ENCODE data around the gene SVIL. TPM values are rescaled to one million over a fixed set of nuclear protein-coding genes. Genes with fewer than 3 reads are reported as not detected.
A peak's percentile ranks its signal among the peaks of the same experiment; 100 is the strongest.

SVIL gene
- total and polyA plus RNA-seq, 11 donors: 95.2 to 589 (median 355) TPM

DNA sequence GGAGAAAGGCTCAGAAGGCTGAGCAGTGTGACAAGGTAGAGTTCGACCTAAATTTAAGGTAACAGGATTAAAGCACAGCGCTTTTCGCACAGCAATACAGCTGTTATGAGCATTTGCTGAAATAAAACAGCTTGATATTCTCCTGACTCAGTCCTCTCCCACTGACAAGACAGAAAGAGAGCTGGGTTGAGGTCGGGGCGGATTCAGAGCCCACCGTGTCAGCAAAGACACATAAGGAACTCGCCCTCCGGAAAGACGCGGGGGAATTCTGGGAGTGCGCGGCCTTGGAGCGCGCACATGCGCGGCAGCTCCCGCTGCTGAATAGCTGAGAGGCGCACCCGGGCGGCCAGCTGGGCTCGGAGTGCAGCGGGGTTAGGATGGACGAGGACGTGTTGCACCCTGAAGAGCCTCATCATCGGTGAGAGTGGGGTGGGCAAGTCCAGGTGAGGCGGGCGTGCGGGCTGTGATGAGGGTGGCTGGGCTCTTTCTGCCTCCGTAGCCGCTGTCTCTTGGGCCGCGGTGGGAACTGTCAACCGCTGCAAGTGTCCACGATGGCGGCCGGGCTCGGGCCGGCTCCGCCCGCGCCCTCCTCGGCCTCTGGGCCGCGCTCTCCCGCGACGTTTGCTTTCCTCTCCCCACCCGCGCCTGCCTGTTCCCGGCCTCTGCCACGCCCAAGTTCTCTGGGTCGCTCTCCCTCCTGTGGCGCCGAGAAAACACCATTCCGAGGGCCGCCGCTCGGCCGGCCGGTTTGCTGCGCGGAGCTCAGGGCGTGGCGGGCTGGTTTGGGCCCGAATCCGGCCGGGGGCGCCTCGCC, 225.3 kb downstream of the SVIL start:
- WGBS, 4 donors: 4 to 10% (median 6%) methylated on average over 61 to 69 of the region's 69 CpGs
- TF ChIP-seq, protein P1, sequence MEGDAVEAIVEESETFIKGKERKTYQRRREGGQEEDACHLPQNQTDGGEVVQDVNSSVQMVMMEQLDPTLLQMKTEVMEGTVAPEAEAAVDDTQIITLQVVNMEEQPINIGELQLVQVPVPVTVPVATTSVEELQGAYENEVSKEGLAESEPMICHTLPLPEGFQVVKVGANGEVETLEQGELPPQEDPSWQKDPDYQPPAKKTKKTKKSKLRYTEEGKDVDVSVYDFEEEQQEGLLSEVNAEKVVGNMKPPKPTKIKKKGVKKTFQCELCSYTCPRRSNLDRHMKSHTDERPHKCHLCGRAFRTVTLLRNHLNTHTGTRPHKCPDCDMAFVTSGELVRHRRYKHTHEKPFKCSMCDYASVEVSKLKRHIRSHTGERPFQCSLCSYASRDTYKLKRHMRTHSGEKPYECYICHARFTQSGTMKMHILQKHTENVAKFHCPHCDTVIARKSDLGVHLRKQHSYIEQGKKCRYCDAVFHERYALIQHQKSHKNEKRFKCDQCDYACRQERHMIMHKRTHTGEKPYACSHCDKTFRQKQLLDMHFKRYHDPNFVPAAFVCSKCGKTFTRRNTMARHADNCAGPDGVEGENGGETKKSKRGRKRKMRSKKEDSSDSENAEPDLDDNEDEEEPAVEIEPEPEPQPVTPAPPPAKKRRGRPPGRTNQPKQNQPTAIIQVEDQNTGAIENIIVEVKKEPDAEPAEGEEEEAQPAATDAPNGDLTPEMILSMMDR (IDR thresholded peaks at IDR 0.05): peak in 4 of 12 donors; percentile 6 to 40 (median 26)
- TF ChIP-seq POLR2A (IDR thresholded peaks at IDR 0.05): peak in 1 of 2 donors; percentile 46
- H3K4me3 ChIP-seq: peak overlapping the region; percentile 52 to 89 (median 81)
- ATAC-seq (peak; percentile 90 to 97 (median 96)), DNase-seq (peak; percentile 79 to 89 (median 85))
- no peaks in the 10 kb centered on the region for H3K36me3 ChIP-seq
- intact Hi-C loops (cut with DNase I): loop anchor here in 1 of 10 donors (10.0 kb wide), 1 partner anchor 785 kb away; no protein-coding TSS in a partner anchor
- no peaks in the 10 kb centered on the region for H3K9me3 ChIP-seq
- peaks cover 0 to 48% (median 39%) of the 10 kb centered on the region in 12 donors for H3K4me1 ChIP-seq
- no peaks in the 10 kb centered on the region for H3K27me3 ChIP-seq
- H3K27ac ChIP-seq: peak overlapping the region; percentile 78 to 95 (median 90)

DNA sequence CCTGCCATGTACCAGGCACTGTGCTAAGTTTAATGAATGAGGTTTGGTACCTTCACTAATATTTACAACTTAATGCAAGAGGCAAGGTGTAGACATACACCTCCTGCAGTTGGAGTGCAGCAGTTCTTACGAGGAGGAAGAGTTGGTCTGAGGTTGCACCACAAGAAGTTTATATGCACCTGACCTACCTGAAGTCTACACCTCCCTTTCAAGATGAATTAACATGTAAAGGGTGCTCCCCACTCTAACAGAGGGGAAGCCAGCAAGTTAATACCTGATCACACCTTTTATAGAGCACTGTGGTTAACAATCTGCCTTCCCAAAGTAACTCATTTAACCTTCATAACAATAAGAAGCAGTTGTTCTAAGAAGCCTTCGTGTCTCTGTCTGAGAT, 225.9 kb downstream of the SVIL start:
- H3K9me3 ChIP-seq: no peaks in the 10 kb centered on the region

More for the DNA sequence above, 225.9 kb downstream of the SVIL start:
- peak overlapping the region; percentile 52 to 89 (median 81) for H3K4me3 ChIP-seq
- H3K36me3 ChIP-seq: no peaks in the 10 kb centered on the region
- H3K27ac ChIP-seq: peak overlapping the region; percentile 78 to 95 (median 90)
- no peaks in the 10 kb centered on the region for H3K27me3 ChIP-seq
- DNase-seq: no peak
- ATAC-seq: no peak
- TF ChIP-seq POLR2A (IDR thresholded peaks at IDR 0.05): no peak
- TF ChIP-seq, protein P1 (IDR thresholded peaks at IDR 0.05): no peak
- peaks cover 0 to 42% (median 35%) of the 10 kb centered on the region in 12 donors for H3K4me1 ChIP-seq
- intact Hi-C loops (cut with DNase I): loop anchor here in 1 of 10 donors (10.0 kb wide), 1 partner anchor 784 kb away; no protein-coding TSS in a partner anchor
- 55 to 67% (median 61%) methylated on average over 2 of the region's 2 CpGs for WGBS, 4 donors

MicroRNAs within 50 kb of the gene (microRNA counts, 767-probe panel; counts per million panel counts)
- 1,411 to 1,530 counts per million in 2 donors for microRNA hsa-miR-604
- 1,525 to 1,960 counts per million in 2 donors for microRNA hsa-miR-938

Small RNA genes lying within 50 kb of the gene (microRNA-seq; reads per million reads assigned to microRNA genes)
- gene MIR604: 0 to 0.13 (median 0) reads per million in 4 donors
- 0 reads per million in 4 donors for gene MIR938

All from heart left ventricle (tissue), 16 donors.